Effector memory CD4-positive, alpha-beta T cell (primary cell): ENCODE data around the gene CREB5.

Experiments used
- DNase-seq, 3 donors: peaks; one replicate each; pipeline ENCODE4 v3.0.0-alpha.2; 2020
- H3K27ac ChIP-seq: 2 replicates; pipeline ENCODE4 v1.7.0; 2013; ENCODE audit warnings: mild to moderate bottlenecking, low read length, moderate library complexity; ENCODE audit not compliant: insufficient read depth, poor library complexity, severe bottlenecking
- H3K27me3 ChIP-seq: replicated peaks from 2 replicates; pipeline ENCODE4 v1.7.0; 2013; ENCODE audit warnings: mild to moderate bottlenecking, low read length; ENCODE audit not compliant: insufficient read depth, control insufficient read depth, poor library complexity, severe bottlenecking
- H3K36me3 ChIP-seq: 2 replicates; pipeline ENCODE4 v1.7.0; 2013; ENCODE audit warnings: mild to moderate bottlenecking, low read length, moderate library complexity; ENCODE audit not compliant: control insufficient read depth, insufficient read depth
- H3K4me1 ChIP-seq: 2 replicates; pipeline ENCODE4 v1.7.0; 2013; ENCODE audit warnings: low read length, mild to moderate bottlenecking; ENCODE audit not compliant: control insufficient read depth, insufficient read depth, poor library complexity, severe bottlenecking
- H3K4me3 ChIP-seq: 2 replicates; pipeline ENCODE4 v1.7.0; 2013; ENCODE audit warnings: low read length, low read depth, mild to moderate bottlenecking; ENCODE audit not compliant: insufficient read depth, poor library complexity, severe bottlenecking
- H3K9me3 ChIP-seq: 2 replicates; pipeline ENCODE4 v1.7.0; 2013; ENCODE audit warnings: mild to moderate bottlenecking, low read length, moderate library complexity; ENCODE audit not compliant: control insufficient read depth
- total RNA-seq, 3 donors: gene quantifications; one replicate each; lab custom pipeline; 2026; lab: John Stamatoyannopoulos, UW

CREB5 gene
- 0 to 0.58 (median 0.17) reads per million in 3 donors for total RNA-seq

DNA sequence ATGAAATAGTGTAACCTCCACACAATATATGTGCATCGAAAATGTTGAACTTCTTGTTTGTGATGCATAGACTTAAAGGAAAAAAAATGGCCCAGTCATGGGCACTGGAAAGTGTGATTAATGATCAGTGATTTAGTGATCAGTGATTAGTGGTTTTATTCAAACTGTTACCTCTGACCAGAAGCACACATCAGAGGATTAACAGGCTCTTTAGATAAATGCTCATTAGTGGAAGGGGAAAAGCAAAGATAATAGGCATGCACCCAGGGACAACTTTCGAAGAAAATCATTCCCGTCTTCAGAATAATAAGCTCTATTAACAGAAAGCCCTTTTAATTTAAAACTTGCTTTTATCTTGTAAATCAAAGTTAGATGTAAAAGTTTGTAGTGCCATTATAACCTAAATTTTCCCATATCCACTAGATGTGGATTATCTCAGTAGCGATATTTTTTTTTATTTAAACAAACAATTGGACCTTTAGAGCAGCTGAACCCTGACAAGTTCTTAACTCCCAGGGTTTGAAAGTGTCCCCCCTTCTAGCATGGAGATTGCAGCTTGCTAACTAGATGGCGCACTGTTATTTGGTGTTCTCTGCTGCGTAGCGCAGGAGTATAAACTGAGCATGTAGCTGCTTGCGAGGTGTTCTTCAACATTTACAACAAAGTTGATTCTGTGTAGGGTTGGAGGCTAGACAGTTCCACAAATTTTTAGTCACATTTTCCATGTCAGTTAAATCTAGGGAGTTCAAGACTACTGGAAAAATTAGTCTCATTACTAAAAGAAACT is at the start of gene CREB5:
TSS of gene CREB5 (plus strand) at position 643 of the 787 bp plus-strand sequence. CDS start 397 bp downstream, outside the sequence.
- no peak for DNase-seq
- Histone ChIP-seq H3K4me1 (no peaks in the 10 kb centered on the region), H3K4me3 (no peak within 1 kb of the TSS), H3K27ac (no peak within 1 kb of the TSS), H3K27me3 (peaks cover 6% of the 10 kb centered on the region), H3K9me3 (no peaks in the 10 kb centered on the region), H3K36me3 (no peaks in the 10 kb centered on the region)

- Histone ChIP-seq H3K4me3 (no peak overlapping the region), H3K9me3 (no peaks in the 10 kb centered on the region), H3K36me3 (no peaks in the 10 kb centered on the region), H3K4me1 (no peaks in the 10 kb centered on the region), H3K27ac (no peak overlapping the region), H3K27me3 (no peaks in the 10 kb centered on the region)
- no peak for DNase-seq
These were observed 49.5 kb upstream of the CREB5 start for GRCh38 chr7:28362812-28363211.

- Histone ChIP-seq H3K36me3 (no peaks in the 10 kb centered on the region), H3K4me1 (no peaks in the 10 kb centered on the region), H3K27ac (no peak overlapping the region), H3K4me3 (no peak overlapping the region), H3K27me3 (no peaks in the 10 kb centered on the region), H3K9me3 (no peaks in the 10 kb centered on the region)
- DNase-seq: no peak
These were observed 48.2 kb upstream of the CREB5 start for GRCh38 chr7:28364082-28364481.

GRCh38 chr7:28369523-28369922 is 42.8 kb upstream of the CREB5 start:
- H3K4me1 ChIP-seq: no peaks in the 10 kb centered on the region
- H3K4me3 ChIP-seq: no peak overlapping the region
- DNase-seq: no peak
- H3K27ac ChIP-seq: no peak overlapping the region
- no peaks in the 10 kb centered on the region for H3K9me3 ChIP-seq
- no peaks in the 10 kb centered on the region for H3K27me3 ChIP-seq
- H3K36me3 ChIP-seq: no peaks in the 10 kb centered on the region

DNA sequence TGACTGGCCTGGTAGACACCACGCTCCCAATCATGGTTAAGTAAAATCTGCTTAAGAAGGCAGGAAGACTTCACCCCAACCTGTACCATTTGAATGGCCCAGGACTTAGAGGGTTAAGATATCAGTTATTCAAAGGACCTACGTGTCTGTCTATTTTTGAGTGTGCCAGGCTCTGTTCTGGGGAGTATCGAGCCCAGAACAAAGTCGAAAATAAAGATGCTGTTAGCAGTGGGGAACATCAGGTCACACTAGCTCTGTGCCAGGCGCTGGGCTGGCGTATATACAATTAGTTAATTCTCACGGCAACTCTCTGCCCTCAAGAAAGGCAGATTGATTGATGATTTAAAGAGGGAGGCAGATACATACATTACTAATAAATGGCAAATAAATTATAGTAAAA is 40.5 kb upstream of the CREB5 start:
- H3K4me3 ChIP-seq: no peak overlapping the region
- no peak for DNase-seq
- H3K36me3 ChIP-seq: no peaks in the 10 kb centered on the region
- H3K9me3 ChIP-seq: no peaks in the 10 kb centered on the region
- no peak overlapping the region for H3K27ac ChIP-seq
- no peaks in the 10 kb centered on the region for H3K4me1 ChIP-seq
- H3K27me3 ChIP-seq: no peaks in the 10 kb centered on the region

- Histone ChIP-seq H3K4me3 (no peak overlapping the region), H3K27me3 (no peaks in the 10 kb centered on the region), H3K27ac (no peak overlapping the region), H3K4me1 (no peaks in the 10 kb centered on the region), H3K36me3 (no peaks in the 10 kb centered on the region), H3K9me3 (no peaks in the 10 kb centered on the region)
- DNase-seq: no peak
These were observed 38.3 kb upstream of the CREB5 start for GRCh38 chr7:28373990-28374389.

DNA sequence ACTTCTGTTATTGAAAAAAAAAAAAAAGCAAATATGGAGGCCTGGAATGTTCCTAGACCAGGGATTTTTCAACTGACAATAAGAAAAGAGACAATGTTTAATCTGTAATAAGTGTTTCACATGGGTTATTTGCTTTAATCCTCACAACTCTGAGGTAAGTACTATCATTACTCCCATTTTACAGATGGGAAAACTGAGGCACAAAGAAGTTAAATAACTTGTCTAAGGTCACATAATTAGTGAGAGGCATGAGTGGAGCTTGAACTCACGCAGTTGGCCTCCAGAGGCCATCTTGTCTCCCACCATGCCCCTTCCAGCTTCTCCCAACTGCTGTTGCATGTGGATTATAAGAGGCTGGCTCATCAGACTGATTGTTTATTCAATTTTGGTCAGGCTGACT is 36.6 kb upstream of the CREB5 start:
- H3K9me3 ChIP-seq: no peaks in the 10 kb centered on the region
- H3K27me3 ChIP-seq: no peaks in the 10 kb centered on the region
- H3K4me1 ChIP-seq: no peaks in the 10 kb centered on the region
- no peaks in the 10 kb centered on the region for H3K36me3 ChIP-seq
- H3K4me3 ChIP-seq: no peak overlapping the region
- no peak for DNase-seq
- no peak overlapping the region for H3K27ac ChIP-seq

DNA sequence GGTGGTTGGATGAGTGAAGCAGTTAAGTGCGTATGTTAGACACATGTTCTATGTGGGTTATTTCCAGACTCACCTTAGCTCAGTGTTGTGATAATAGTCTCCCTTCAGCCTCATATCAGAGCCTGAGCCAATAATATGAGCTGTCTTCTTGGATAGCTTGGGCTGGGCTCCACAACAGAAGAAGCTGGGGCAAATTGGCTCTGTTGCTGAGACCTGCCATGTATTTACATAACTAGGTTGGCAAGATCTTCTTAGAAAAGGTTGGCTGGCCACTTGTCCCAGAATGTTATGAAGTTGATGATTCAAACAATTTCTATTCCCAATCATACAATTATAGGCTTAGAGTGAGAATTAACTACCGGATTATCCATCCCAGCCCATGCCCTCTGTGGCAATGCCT is 35.7 kb upstream of the CREB5 start:
- Histone ChIP-seq H3K4me1 (no peaks in the 10 kb centered on the region), H3K4me3 (no peak overlapping the region), H3K9me3 (no peaks in the 10 kb centered on the region), H3K27me3 (no peaks in the 10 kb centered on the region), H3K36me3 (no peaks in the 10 kb centered on the region), H3K27ac (no peak overlapping the region)
- no peak for DNase-seq

DNA sequence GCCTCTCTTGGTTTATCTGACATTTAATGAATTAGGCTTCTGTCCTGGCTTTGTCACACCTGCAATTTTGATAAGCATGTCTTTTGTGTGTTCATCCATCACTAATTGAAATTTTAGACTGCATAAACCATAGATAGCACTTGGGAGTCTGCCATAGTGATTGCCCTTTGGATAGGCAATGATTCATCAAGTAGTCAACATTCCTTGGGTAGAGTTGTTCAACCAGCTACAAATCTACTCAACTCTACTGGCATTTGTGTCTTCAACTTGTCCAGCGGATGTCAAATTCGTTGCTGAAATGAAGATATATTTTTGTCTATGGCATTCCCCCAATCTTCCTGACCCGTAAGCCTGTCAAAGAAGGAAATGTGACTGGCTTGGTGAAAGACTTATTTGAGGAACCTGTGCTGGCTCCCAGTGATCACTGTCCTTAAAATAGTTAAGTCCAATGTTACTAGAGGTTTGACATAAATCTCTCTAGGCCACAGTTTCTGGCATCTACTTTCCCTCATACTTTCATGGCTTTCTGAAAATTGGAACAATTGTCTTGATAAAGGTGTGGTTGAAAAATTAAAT is 33.7 kb upstream of the CREB5 start:
- no peaks in the 10 kb centered on the region for H3K9me3 ChIP-seq
- H3K27me3 ChIP-seq: no peaks in the 10 kb centered on the region
- H3K4me1 ChIP-seq: no peaks in the 10 kb centered on the region
- no peak overlapping the region for H3K4me3 ChIP-seq
- no peak overlapping the region for H3K27ac ChIP-seq
- no peaks in the 10 kb centered on the region for H3K36me3 ChIP-seq
- no peak for DNase-seq

DNA sequence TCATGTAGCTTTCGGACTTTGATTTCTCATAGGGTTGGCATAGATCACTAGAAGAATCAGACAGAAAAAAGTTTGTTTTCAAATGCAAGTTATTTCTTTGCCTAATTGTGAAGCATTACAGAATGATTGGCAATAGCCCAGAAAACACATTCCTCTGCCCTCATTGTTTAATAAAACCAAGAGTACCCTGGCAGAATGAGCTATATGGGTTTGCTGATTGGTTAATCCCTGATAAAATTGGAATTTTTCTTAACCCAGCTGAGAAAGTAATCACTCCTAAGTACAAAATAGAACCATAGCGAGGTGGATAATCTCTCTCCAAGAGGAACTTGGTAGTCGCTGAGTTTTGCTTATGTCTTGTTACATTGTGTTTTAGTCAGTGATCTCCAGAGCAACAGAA is 30.9 kb upstream of the CREB5 start:
- Histone ChIP-seq H3K27me3 (no peaks in the 10 kb centered on the region), H3K36me3 (no peaks in the 10 kb centered on the region), H3K27ac (no peak overlapping the region), H3K9me3 (no peaks in the 10 kb centered on the region), H3K4me1 (no peaks in the 10 kb centered on the region), H3K4me3 (no peak overlapping the region)
- DNase-seq: no peak
